Measurements from ENCODE around the gene LRPAP1.

Gene LRPAP1

GRCh38 chr4:3499710-3500109 is 32.5 kb downstream of the LRPAP1 start:
- DNase-seq, result no peak

GRCh38 chr4:3498901-3499510 is 33.2 kb downstream of the LRPAP1 start:
- no peak for DNase-seq

GRCh38 chr4:3498407-3498806 is 33.8 kb downstream of the LRPAP1 start:
- DNase-seq, result no peak

GRCh38 chr4:3497523-3498389 is 34.5 kb downstream of the LRPAP1 start:
- DNase-seq, result no peak

GRCh38 chr4:3497095-3497494 is 35.1 kb downstream of the LRPAP1 start:
- DNase-seq, result no peak

- DNase-seq, result no peak
Observed at GRCh38 chr4:3496021-3496420, 36.2 kb downstream of the LRPAP1 start.

GRCh38 chr4:3495204-3495975 is 36.8 kb downstream of the LRPAP1 start:
- no peak for DNase-seq

GRCh38 chr4:3494462-3494871 is 37.8 kb downstream of the LRPAP1 start:
- DNase-seq, result no peak

GRCh38 chr4:3493720-3494461 is 38.3 kb downstream of the LRPAP1 start:
- no peak for DNase-seq

GRCh38 chr4:3492741-3493719 is 39.2 kb downstream of the LRPAP1 start:
- DNase-seq, result no peak

GRCh38 chr4:3491681-3492405 is 40.4 kb downstream of the LRPAP1 start:
- DNase-seq, result peak; percentile 47

- no peak for DNase-seq
Observed at GRCh38 chr4:3489451-3489962, 42.7 kb downstream of the LRPAP1 start.

- DNase-seq, result no peak
Observed at GRCh38 chr4:3488820-3489219, 43.4 kb downstream of the LRPAP1 start.

GRCh38 chr4:3487861-3488260 is 44.4 kb downstream of the LRPAP1 start:
- no peak for DNase-seq

- DNase-seq, result peak; percentile 78
Observed at GRCh38 chr4:3486541-3487540, 45.4 kb downstream of the LRPAP1 start.

- no peak for DNase-seq
Observed at GRCh38 chr4:3485886-3486540, 46.2 kb downstream of the LRPAP1 start.

- peak; percentile 58 for DNase-seq
Observed at GRCh38 chr4:3485011-3485791, 47.0 kb downstream of the LRPAP1 start.

Data from NCI-H69 (cell line).